Caco-2 (cell line): Measurements from ENCODE around the gene CARD11. TPM values are rescaled to one million over a fixed set of nuclear protein-coding genes. Genes with fewer than 3 reads are reported as not detected.

Experiments
- BruUV-seq: library from RNA; stranded (reverse); fragments of 400-500 nt; replicated peaks from 2 replicates; lab custom pipeline; 2021; lab: Mats Ljungman, UMichigan
- CTCF ChIA-PET: fragments of 300-600 bp; sonication (Branson Sonifier 250); formaldehyde crosslinking; loops from one replicate; lab custom pipeline; 2022; ENCODE audit warnings: antibody characterized with exemption; lab: Charles Lee
- POLR2A ChIA-PET: fragments of 300-600 bp; sonication (Branson Sonifier 250); formaldehyde crosslinking; loops from one replicate; lab custom pipeline; 2022; ENCODE audit warnings: antibody characterized with exemption; lab: Charles Lee
- DNase-seq, 2 experiments: peaks; one replicate each; pipeline versions ENCODE4 v3.0.0 to v3.0.0-alpha.2; 2020 to 2022
- H3K27me3 ChIP-seq: replicated peaks from 2 replicates; pipeline ENCODE4 v1.6.0; 2011; ENCODE audit warnings: low read length; ENCODE audit not compliant: control insufficient read depth, insufficient read depth
- H3K36me3 ChIP-seq: 2 replicates; pipeline ENCODE4 v1.5.1; 2011; ENCODE audit warnings: low read length; ENCODE audit not compliant: control insufficient read depth, insufficient read depth
- H3K4me1 ChIP-seq: fragments of 250-450 bp; sonication (Bioruptor Pico); 2 replicates; pipeline ENCODE4 v1.5.1; 2020; ENCODE audit warnings: mild to moderate bottlenecking
- H3K4me3 ChIP-seq: 2 replicates; pipeline ENCODE4 v1.5.1; 2011; ENCODE audit warnings: low read depth, mild to moderate bottlenecking, control low read depth, low read length
- H3K9me3 ChIP-seq: fragments of 250-450 bp; sonication (Bioruptor Pico); 2 replicates; pipeline ENCODE4 v1.5.1; 2020; ENCODE audit warnings: mild to moderate bottlenecking, moderate library complexity
- H3K27ac Mint-ChIP-seq: one replicate; pipeline ENCODE4 v1.8.0; 2022; ENCODE audit warnings: mixed read lengths; ENCODE audit not compliant: unreplicated experiment
- H3K27me3 Mint-ChIP-seq: one replicate; pipeline ENCODE4 v1.8.0; 2022; ENCODE audit warnings: mixed read lengths; ENCODE audit not compliant: insufficient read depth, unreplicated experiment
- H3K36me3 Mint-ChIP-seq: one replicate; pipeline ENCODE4 v1.8.0; 2022; ENCODE audit warnings: mild to moderate bottlenecking, mixed read lengths; ENCODE audit not compliant: insufficient read depth, unreplicated experiment
- H3K4me1 Mint-ChIP-seq: one replicate; pipeline ENCODE4 v1.8.0; 2022; ENCODE audit warnings: low read depth, mixed read lengths; ENCODE audit not compliant: unreplicated experiment
- H3K4me3 Mint-ChIP-seq: one replicate; pipeline ENCODE4 v1.8.0; 2022; ENCODE audit warnings: mild to moderate bottlenecking, moderate library complexity, mixed read lengths; ENCODE audit not compliant: unreplicated experiment
- H3K9me3 Mint-ChIP-seq: one replicate; pipeline ENCODE4 v1.8.0; 2022; ENCODE audit warnings: mixed read lengths; ENCODE audit not compliant: unreplicated experiment
- CTCF ChIP-seq, 2 experiments: fragments of 200-600 bp in 1 of 2; IDR thresholded peaks; 1 replicate in 1 of 2; 2 replicates in 1 of 2; pipeline versions ENCODE4 v1.5.1 to v1.8.0; 2011 to 2022; ENCODE audit warnings: antibody characterized with exemption in 1 of 2, control low read depth in 1 of 2, inconsistent platforms in 1 of 2, low read depth in 1 of 2, low read length in 1 of 2, mild to moderate bottlenecking in 1 of 2, moderate library complexity in 1 of 2; ENCODE audit not compliant: insufficient read depth in 1 of 2, severe bottlenecking in 1 of 2, unreplicated experiment in 1 of 2
- intact Hi-C: fragments of 100-400 bp; cut with micrococcal nuclease; formaldehyde crosslinking; loops from one replicate; pipeline ENCODE4 v1.10.0; 2022; ENCODE audit not compliant: unreplicated experiment
- total RNA-seq: library from RNA; stranded (reverse); gene quantifications from 2 replicates; pipeline ENCODE4 v1.2.3, GENCODE V29; 2022

CARD11 gene
- total RNA-seq, 1 experiment from 2014 or later: 5.4 TPM

- no peaks in the 10 kb centered on the region for H3K27me3 ChIP-seq
- H3K9me3 Mint-ChIP-seq: no peaks in the 10 kb centered on the region
- intact Hi-C loops: no loop called here
- H3K27me3 Mint-ChIP-seq: peaks cover 3% of the 10 kb centered on the region
- H3K9me3 ChIP-seq: no peaks in the 10 kb centered on the region
- H3K4me1 ChIP-seq: no peaks in the 10 kb centered on the region
- CTCF ChIA-PET: no interaction called here
- H3K27ac Mint-ChIP-seq: no peak overlapping the region
- no TSS peak for BruUV-seq
- DNase-seq: no peak
- H3K36me3 Mint-ChIP-seq: no peaks in the 10 kb centered on the region
- POLR2A ChIA-PET: no interaction called here
- peaks cover 7% of the 10 kb centered on the region for H3K4me1 Mint-ChIP-seq
- no peaks in the 10 kb centered on the region for H3K36me3 ChIP-seq
- TF ChIP-seq CTCF (IDR thresholded peaks at IDR 0.05; ENCODE audit: insufficient read depth in 1 of 2, low read depth in 1 of 2, low read length in 1 of 2, severe bottlenecking in 1 of 2, unreplicated experiment in 1 of 2): no peak
- no peak overlapping the region for H3K4me3 ChIP-seq
- no peak overlapping the region for H3K4me3 Mint-ChIP-seq
Measured at GRCh38 chr7:2883101-2883500, 160.6 kb downstream of the CARD11 start.

- peaks cover 3% of the 10 kb centered on the region for H3K27me3 Mint-ChIP-seq
- H3K4me3 ChIP-seq: no peak overlapping the region
- no peak for DNase-seq
- intact Hi-C loops: no loop called here
- H3K36me3 Mint-ChIP-seq: no peaks in the 10 kb centered on the region
- no peak overlapping the region for H3K4me3 Mint-ChIP-seq
- no peaks in the 10 kb centered on the region for H3K9me3 Mint-ChIP-seq
- H3K4me1 Mint-ChIP-seq: peaks cover 4% of the 10 kb centered on the region
- no peak for TF ChIP-seq CTCF (IDR thresholded peaks at IDR 0.05; ENCODE audit: insufficient read depth in 1 of 2, low read depth in 1 of 2, low read length in 1 of 2, severe bottlenecking in 1 of 2, unreplicated experiment in 1 of 2)
- H3K9me3 ChIP-seq: no peaks in the 10 kb centered on the region
- CTCF ChIA-PET: no interaction called here
- POLR2A ChIA-PET: no interaction called here
- no TSS peak for BruUV-seq
- H3K27ac Mint-ChIP-seq: no peak overlapping the region
- H3K27me3 ChIP-seq: no peaks in the 10 kb centered on the region
- H3K36me3 ChIP-seq: no peaks in the 10 kb centered on the region
- H3K4me1 ChIP-seq: no peaks in the 10 kb centered on the region
Measured at GRCh38 chr7:2882111-2882510, 161.6 kb downstream of the CARD11 start.

- no peak for TF ChIP-seq CTCF (IDR thresholded peaks at IDR 0.05; ENCODE audit: insufficient read depth in 1 of 2, low read depth in 1 of 2, low read length in 1 of 2, severe bottlenecking in 1 of 2, unreplicated experiment in 1 of 2)
- Histone ChIP-seq H3K27me3 (no peaks in the 10 kb centered on the region), H3K36me3 (no peaks in the 10 kb centered on the region), H3K4me3 (no peak overlapping the region), H3K4me1 (no peaks in the 10 kb centered on the region), H3K9me3 (no peaks in the 10 kb centered on the region)
- BruUV-seq: no TSS peak
- DNase-seq: no peak
- no peaks in the 10 kb centered on the region for H3K4me1 Mint-ChIP-seq
- CTCF ChIA-PET: interaction anchor here (0.5 kb wide), 1 partner anchor 209 kb away, joined by 3 read pairs; no protein-coding TSS in a partner anchor
- intact Hi-C loops: no loop called here
- H3K27me3 Mint-ChIP-seq: no peaks in the 10 kb centered on the region
- H3K36me3 Mint-ChIP-seq: no peaks in the 10 kb centered on the region
- H3K4me3 Mint-ChIP-seq: no peak overlapping the region
- POLR2A ChIA-PET: no interaction called here
- H3K27ac Mint-ChIP-seq: no peak overlapping the region
- no peaks in the 10 kb centered on the region for H3K9me3 Mint-ChIP-seq
Measured at GRCh38 chr7:2880874-2881533, 162.7 kb downstream of the CARD11 start.
